Measurements from ENCODE around the gene SKOR1.

SKOR1 gene

DNA sequence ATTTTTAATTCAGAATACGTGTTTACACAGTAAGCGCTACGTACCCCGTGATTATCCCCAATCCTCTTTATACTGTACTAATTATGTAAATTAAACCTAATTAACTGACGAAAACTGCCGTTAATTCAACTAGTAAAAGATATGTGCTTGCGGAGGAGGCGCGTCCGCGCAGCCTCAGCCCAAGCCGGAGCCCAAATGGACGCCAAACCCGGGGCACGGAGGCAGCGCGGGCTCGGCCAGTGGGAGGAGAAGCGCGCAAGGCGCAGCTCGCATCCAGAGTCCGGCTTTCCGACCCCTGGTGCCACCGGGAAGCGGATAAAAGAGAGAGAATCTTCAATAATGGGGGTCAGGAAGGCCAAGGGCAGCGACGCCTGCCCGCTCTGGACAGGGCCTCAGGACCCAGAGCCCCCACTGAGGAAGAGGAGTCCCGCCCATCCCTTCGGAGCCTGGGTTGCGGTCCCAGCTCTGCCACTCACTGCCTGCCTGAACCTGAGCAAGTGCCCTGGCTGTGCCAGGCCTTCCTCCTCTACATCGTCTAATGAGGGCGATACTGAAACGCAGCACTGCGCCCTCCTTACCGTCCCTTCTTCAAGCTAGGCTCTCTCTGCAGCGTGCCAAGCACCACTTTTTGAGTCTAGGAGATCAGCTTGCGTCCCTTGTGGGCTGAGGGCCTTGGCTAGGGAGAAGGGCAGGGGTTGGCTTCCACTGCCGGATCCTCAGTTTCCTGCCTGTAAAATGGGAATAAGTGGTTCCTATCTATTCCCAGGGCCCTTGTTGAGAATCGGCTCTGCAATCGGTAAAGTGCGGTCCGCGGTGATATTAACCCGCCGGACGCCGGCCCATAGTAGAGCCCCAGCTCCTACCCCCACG, 5.0 kb upstream of the SKOR1 start:
- no peak for DNase-seq (ENCODE audit: low spot score)

DNA sequence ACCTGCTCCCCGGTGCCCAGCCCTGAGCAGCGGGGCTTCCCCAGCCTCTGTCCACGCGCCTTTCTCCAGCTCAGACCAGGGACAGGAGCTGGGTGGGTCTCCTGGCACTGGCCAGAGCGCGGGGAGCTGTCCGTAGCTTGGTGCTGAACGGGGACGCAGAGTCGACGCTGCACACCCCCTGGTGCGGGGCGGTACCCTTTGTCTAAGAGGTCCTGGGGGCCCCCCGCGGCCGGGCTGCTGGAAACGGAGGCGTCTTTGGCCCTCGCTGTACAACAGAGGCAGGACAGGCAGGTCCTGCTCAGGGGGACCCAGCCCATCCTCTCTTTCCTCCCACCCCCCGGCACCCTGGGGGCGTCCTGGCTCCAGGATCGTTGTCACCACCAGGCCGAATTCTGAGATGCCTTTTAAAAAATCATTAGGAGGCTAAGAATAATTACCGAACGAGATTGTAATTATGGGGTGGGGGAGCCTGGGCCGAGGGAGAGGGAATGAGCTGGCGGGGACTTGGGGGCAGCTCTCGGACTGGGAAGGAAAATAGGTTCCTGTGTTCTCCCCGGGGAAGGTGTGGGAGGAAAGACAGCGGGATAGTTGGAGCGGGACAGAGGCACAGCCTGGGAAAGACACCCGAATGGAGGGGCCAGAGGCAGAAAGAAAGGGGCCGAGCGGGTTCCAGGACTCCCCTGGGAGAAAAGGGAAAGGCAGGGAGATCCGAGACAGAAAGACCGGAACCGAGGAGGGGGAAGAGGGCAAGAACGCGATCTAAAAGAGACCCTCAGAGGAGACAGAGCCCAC, 4.1 kb upstream of the SKOR1 start:
- peak; percentile 82 for DNase-seq (ENCODE audit: low spot score)

DNA sequence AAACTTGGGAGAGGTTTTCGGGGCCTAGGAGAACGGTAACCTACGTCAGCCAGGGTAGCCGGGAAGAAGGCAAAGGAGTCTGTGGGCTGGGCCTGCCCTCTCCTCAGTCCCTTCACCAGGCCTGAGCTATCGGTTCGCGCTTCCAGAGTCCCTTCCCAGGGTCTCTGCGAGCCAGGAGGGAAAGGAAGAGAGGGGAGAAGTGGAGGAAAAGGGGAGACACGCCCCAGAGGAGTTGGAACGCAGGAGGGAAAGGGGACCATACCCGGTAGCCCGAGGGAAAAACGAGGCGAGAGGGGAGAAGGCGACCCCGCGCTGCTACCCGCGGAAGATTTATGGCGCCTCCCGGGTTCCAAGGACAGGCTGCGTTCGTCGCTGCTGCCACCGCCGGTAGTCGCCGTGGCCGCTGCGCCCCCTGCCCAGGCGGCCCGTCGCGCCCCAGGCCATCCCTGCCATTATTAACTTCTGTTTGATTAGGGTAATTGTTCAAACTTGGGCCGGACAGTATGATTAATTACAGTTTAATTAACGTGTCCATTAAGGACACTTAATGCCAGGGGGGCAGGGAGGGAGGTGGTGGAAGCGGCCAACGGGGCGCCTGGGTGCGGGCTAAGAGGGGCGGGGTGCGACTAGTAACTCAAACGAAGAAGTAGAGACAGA, 3.4 kb upstream of the SKOR1 start:
- DNase-seq (ENCODE audit: low spot score) = no peak

DNA sequence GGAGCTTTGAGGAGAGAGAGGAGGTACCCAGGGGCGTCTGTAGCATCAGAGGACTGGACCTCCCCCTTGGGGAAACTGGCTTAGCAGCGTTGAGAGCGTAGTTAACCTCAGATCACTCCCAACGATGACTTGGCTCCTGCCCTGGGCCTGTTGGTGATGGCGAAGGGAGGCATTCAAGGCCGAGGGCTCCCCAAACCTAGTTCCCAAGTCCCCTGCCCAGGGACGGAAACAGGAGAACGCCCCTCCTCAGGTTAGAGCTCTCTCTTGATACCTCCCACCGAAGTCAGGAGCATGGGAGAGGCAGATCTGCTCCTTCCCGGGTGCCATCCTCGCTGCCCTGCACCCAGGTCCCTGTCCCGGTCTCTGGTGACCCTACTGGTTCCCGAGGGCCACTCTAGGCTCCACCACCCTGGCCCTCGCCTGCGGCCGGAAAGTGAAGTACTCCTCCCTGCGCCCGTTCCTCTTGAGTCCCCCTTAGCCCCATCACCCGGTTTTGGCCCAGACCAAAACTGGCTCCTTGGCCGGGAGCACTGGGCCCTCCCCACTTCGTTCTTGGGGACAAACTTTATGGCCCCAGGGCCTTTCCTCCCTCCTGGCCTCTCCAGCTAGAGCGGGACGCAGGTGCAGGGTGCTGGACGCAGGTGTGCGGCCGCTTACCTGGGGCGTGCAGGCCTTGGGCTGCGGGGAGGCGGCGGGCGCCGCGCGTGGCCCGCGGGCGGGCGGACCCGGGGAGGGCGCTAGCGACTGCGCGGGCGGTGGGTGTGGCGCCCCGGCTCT, 2.6 kb upstream of the SKOR1 start:
- no peak for DNase-seq (ENCODE audit: low spot score)

DNA sequence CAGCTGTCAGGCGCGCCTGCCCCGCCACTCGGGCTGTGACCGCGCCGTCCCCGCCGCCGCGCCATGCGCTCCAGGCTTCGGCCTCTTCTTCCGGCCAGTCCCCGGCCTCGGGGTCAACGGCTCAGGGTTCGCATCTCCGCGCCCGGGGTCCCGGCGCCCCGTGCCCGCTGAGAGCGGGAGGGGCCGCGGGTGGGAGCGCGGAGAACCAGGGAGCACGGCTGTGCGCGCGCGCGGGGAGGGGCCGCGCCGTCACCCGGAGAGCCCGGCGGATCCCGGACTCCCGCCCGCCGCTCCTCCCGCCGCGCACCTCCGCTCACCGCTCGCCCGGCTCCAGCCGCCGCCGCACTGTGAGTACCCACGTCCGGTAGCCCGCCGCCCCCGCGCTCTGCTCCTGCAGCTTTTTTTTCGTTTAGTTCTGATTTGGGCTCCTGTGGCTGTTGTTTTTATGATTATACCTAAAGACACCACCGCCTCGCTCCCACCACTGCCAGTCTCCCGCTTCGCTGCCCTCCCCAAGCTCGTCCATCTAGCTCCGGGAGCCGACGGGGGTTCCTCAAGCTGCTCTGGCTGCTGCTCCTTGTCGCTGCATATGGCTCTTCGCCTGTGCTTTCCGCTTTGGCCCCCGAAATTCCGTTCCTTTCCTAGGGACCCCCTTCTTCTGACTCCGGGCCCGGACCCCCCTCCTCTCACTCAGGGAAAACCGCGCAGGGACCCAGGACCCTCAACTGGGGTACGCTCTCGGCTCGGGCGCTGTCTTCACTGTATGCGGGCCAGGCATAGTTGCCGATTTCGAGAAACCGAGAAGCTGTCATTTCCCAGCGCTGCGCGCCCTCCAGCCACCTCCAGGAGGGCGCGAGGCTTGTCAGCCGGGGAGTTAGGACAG, 1.8 kb upstream of the SKOR1 start:
- no peak for DNase-seq (ENCODE audit: low spot score)

DNA sequence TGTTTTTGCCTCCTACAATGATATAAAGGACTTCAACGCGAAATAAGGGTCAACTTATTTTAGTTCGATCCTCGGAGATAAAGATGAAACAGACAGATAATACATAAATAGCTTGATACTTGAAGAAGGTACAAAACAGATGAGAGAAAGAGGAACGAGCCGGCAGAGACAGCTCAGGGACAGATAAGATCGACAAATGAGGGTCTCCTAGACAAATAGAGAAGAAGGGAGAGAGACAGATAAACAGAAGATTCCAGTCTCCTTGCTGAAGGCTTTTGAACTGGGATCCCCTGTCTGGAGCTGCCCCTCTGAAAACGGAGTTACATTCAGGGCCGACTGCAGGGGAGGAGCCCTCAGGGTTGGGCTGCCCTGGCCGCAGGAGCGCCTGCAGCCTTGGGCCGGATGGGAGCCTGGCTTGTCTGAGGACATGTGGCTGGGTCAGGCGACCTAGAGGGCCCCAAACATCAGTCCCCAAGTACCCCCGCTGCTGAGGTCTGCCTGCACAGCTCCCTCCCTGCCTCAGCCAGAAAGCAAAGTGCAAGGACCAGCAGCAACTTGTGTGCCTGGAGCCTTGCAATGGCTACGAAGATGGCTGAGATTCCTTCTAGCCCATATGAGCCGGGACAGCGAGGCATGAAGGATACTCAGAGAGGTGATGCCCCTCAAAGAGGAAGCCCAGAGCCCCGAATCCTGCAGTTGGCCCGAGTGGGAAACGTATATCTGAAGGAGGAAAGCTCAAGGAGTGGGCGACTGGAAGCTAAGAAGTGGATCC, 926 bp upstream of the SKOR1 start:
- DNase-seq (ENCODE audit: low spot score) = no peak

DNA sequence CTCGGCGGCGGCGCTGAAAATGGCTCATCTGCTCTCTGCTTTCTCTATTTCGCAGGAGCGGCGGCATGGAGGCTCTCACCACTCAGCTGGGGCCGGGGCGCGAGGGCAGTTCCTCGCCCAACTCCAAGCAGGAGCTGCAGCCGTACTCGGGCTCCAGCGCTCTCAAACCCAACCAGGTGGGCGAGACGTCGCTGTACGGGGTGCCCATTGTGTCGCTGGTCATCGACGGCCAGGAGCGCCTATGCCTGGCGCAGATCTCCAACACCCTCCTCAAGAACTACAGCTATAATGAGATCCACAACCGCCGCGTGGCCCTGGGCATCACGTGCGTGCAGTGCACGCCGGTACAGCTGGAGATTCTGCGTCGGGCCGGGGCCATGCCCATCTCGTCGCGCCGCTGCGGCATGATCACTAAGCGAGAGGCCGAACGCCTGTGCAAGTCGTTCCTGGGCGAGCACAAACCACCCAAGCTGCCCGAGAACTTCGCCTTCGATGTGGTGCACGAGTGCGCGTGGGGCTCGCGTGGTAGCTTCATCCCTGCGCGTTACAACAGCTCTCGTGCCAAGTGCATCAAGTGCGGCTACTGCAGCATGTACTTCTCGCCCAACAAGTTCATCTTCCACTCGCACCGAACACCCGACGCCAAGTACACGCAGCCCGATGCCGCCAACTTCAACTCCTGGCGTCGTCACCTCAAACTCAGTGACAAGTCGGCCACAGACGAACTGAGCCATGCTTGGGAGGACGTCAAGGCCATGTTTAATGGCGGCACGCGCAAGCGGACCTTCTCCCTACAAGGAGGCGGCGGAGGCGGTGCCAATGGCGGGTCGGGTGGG, 790 bp downstream of the SKOR1 start:
- no peak for DNase-seq (ENCODE audit: low spot score)

DNA sequence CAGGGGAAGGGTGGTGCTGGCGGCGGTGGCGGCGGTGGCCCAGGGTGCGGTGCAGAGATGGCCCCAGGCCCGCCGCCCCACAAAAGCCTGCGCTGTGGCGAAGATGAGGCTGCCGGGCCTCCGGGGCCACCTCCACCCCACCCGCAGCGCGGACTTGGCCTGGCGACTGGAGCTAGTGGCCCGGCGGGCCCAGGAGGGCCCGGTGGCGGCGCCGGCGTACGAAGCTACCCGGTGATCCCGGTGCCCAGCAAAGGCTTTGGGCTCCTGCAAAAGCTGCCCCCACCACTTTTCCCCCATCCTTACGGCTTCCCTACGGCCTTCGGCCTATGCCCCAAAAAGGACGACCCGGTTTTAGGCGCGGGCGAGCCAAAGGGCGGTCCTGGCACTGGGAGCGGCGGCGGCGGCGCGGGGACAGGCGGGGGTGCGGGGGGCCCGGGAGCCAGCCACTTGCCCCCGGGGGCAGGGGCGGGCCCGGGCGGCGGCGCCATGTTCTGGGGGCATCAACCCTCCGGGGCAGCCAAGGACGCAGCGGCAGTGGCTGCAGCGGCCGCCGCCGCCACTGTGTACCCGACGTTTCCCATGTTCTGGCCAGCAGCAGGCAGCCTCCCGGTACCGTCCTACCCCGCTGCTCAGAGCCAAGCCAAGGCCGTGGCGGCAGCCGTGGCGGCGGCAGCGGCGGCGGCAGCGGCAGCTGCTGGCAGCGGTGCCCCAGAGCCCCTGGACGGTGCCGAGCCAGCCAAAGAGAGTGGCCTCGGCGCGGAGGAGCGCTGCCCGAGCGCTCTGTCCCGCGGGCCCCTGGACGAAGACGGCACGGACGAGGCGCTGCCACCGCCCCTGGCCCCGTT, 1.6 kb downstream of the SKOR1 start:
- no peak for DNase-seq (ENCODE audit: low spot score)

DNA sequence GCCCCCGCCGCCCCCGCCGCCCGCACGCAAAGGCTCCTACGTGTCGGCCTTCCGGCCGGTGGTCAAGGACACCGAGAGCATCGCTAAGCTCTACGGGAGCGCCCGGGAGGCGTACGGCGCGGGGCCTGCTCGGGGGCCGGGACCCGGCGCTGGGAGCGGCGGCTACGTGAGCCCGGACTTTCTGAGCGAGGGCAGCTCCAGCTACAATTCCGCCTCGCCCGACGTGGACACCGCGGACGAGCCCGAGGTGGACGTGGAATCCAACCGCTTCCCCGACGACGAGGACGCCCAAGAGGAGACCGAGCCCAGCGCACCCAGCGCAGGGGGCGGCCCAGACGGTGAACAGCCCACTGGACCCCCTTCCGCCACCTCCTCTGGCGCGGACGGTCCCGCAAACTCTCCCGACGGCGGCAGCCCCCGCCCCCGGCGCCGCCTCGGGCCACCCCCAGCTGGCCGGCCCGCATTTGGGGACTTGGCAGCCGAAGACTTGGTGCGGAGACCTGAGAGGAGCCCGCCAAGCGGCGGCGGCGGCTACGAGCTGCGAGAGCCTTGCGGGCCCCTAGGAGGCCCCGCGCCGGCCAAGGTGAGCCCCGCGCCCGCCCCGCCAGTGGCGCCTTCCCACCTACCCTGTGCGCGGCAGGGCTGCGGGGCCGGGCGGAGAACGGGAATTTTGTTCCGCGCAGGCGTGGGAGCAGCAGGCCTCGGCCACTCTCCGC, 2.4 kb downstream of the SKOR1 start:
- no peak for DNase-seq (ENCODE audit: low spot score)

DNA sequence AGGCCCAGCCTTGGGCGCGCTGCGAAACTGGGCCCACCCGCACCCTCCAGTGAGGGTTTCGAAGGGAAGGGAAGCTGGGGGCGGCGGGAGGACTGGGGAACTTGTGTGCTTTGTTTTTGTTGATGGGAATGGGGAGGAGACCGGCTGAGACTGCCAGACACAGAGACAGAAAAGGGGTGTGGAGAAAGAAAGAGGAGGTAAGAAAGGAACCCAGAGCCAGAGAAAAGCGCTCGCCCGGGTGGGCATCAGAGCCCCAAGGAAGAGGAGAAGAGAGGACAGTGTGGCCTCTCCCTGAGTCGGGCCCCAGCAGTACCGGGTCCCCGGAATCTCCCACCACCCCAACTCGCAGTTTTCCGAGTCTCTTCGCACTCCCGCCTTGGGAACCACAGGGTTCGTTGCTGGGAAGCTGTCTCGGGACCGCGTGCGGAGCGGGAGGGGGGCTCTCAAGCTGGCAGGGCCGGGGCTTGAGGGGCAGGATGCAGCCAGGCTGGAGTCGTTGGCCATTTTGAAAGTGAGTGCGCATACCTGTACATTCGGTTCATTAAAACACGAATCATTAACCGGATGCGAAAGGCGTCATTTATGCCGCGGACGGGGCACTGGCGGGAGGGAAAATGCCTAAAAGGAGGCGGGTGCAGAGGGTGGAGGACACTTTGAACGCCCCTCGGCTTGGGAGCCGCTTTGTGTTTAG, 3.1 kb downstream of the SKOR1 start:
- no peak for DNase-seq (ENCODE audit: low spot score)

DNA sequence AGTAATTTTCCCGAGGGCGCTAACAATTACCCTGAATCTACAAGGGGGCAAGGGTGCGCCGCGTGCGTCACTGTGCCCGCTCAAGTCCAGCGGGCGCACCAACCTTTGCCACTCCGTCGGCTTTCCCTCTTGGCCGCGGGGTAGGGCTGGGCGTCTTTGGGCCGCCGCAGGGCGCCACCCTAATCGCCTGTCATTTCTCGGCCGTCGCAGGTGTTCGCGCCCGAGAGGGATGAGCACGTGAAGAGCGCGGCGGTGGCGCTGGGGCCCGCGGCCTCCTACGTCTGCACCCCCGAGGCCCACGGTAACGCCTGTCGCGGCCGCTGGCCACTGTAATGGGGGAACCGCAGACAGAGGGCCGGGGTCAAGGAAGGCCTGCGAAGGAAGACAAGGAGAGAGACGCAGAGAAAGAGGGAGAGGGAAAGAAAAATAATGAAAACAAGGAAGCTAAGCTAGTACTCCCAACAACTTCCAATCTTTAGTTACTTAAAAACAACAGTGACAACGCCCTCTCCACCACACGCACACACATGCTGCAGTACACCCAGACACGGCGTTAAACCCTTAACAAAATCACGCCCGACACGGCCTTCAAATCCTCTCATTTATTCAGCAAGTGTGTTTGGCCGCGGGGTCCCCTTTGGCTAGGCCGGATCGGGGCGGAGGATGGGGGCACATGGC, 3.8 kb downstream of the SKOR1 start:
- no peak for DNase-seq (ENCODE audit: low spot score)

DNA sequence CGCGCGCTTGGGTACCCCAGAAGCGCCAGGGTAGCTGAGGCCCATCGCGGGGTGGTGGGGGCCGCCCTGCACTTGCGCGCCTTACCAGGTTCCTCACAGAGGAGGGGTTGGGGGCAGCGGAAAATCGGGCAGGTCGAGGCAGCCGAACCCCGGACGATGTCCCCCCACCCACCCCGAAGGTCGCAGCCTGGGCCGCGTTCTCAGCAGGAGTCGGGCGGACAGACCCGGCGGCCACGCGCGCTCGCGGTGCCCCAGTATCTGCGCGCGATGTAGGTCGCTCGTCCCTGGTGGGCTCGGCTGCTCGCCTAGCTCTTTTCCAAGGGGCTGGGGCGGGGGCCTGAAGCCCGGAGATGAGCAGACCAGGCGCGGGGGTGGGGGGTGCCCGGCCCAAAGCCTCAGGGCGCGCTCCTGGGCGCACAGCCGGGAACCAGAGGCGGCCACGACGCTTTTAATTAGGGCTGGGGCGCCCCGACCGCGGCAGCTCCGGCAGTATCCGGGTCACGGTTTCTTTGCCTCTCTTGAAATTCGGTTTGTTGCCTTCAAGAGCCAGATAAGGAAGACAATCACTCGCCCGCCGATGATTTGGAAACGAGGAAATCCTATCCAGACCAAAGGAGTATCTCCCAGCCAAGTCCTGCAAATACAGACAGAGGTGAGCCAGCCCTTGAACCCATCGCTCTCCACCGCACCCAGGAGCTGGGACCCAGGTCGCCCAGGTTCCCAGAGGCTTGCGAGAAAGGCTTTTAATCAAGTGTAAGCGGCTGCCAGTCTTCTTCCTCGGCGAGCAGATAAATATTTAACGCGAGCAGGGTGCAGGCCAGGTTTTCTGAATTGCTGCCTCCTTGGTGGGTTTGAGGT, 4.6 kb downstream of the SKOR1 start:
- no peak for DNase-seq (ENCODE audit: low spot score)

DNA sequence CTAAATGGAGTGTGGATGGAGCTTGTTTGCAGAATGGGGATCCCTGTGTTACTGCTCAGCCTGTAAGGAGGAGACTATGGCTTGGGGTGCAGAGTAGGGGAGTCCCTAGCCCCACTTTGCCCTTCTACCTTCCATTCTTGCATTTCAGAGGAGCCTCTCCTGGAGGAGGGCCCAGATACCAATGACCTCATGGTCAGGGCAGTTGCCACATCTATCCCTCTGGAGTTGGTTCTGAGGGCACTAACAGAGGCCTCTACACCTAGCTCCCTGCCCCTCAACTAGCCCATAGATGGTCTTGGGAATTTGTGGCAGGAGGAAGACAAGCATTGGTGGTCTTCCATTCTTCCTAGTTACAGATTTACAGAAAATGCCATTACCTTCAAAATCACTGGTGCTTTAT, 6.1 kb downstream of the SKOR1 start:
- DNase-seq (ENCODE audit: low spot score) = no peak

DNA sequence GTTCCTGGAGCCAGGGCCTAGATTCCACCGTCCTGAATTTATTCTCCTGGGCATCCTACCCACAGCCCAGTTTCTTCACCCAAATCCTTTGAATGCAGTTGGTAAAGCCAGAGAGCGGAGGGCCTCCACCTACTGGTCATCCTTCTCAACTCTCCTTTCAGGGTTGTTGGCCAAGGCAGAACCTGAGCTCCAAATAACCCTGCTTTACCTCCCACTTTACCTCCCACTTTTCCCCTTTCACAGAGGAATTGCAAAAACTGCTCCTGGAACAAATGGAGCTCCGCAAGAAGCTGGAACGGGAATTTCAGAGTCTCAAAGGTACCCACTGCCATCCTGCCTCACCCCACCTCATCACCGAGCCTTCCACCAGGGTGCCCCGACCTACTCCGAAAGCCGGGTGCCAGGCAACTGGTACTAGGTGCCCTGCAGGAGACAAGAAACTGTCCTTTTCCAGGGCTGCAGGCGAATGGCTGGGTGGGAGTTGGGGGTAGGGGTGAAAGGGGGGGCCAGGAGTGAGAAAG, 6.8 kb downstream of the SKOR1 start:
- no peak for DNase-seq (ENCODE audit: low spot score)
